Gastroesophageal sphincter (tissue), 3 donors: ENCODE data around the gene EMP2.

Source experiments
- EP300 ChIP-seq: sonication (generic); formaldehyde crosslinking; IDR thresholded peaks from one replicate; pipeline ENCODE4 v1.6.1; 2017; ENCODE audit warnings: antibody characterized with exemption, mild to moderate bottlenecking
- POLR2A ChIP-seq, 2 donors: fragments of 450-650 bp; IDR thresholded peaks; one replicate each; pipeline ENCODE4 v1.6.1; 2017; ENCODE audit warnings: antibody characterized with exemption in 2 of 2, mild to moderate bottlenecking in 2 of 2, moderate library complexity in 1 of 2
- TF ChIP-seq, protein P1 (sequence below), 4 experiments: fragments of 200-600 bp in 2 of 4; fragments of 450-650 bp in 2 of 4; sonication (generic) in 1 of 4; IDR thresholded peaks; one replicate each; pipeline ENCODE4 v1.5.1; 2017 to 2019; ENCODE audit warnings: antibody characterized with exemption in 4 of 4, mild to moderate bottlenecking in 2 of 4, moderate library complexity in 2 of 4

DNA sequence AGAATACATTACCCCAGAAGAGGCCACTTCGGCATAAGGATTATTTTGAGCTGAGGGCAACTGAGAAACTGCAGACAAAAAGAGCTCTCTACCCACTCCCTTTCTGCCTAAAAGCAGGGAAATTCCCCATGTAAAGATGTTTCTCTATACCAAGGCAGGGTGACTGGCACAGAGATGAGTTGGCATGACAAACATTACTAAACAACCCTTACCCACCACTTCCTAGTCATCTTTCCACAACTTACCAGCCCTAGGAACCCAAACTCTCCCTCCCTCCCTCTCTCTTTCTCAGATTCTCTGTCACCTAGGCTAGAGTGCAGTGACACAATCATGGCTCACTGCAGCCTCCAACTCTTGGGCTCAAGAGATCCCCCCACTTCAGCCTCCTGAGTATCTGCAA, 68.6 kb downstream of the EMP2 start:
- TF ChIP-seq, protein P1, sequence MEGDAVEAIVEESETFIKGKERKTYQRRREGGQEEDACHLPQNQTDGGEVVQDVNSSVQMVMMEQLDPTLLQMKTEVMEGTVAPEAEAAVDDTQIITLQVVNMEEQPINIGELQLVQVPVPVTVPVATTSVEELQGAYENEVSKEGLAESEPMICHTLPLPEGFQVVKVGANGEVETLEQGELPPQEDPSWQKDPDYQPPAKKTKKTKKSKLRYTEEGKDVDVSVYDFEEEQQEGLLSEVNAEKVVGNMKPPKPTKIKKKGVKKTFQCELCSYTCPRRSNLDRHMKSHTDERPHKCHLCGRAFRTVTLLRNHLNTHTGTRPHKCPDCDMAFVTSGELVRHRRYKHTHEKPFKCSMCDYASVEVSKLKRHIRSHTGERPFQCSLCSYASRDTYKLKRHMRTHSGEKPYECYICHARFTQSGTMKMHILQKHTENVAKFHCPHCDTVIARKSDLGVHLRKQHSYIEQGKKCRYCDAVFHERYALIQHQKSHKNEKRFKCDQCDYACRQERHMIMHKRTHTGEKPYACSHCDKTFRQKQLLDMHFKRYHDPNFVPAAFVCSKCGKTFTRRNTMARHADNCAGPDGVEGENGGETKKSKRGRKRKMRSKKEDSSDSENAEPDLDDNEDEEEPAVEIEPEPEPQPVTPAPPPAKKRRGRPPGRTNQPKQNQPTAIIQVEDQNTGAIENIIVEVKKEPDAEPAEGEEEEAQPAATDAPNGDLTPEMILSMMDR (IDR thresholded peaks at IDR 0.05), result no peak
- TF ChIP-seq EP300, result no peak
- no peak for TF ChIP-seq POLR2A (IDR thresholded peaks at IDR 0.05)
